Measurements from ENCODE around the gene B4GALT1.

B4GALT1 gene

GRCh38 chr9:33140401-33141360 lies 26.5 kb downstream of the B4GALT1 start:
- POLR2A ChIA-PET = interaction anchor here (0.9 to 1.0 kb wide), 2 partner anchors 11 to 27 kb away, joined by 3 read pairs; partner anchors contain the start of gene B4GALT1
- TF ChIP-seq NFRKB (IDR thresholded peaks at IDR 0.05) (no peak), ARNT (IDR thresholded peaks at IDR 0.05) (no peak)
- CTCF ChIA-PET = interaction anchor here (0.7 kb wide), 1 partner anchor 674 kb away, joined by 3 read pairs; no protein-coding TSS in a partner anchor

GRCh38 chr9:33139421-33140228 lies 27.5 kb downstream of the B4GALT1 start:
- TF ChIP-seq BHLHE40 (IDR thresholded peaks at IDR 0.05; ENCODE audit: borderline replicate concordance) (no peak), L3MBTL2 (conservative IDR thresholded peaks at IDR 0.05) (0 out of 2 replicates have a peak, but pooled peaks have one; percentile 35)
- ChIA-PET POLR2A (interaction anchor here (0.6 kb wide), 1 partner anchor 28 kb away, joined by 3 read pairs; the partner anchor contains the start of gene B4GALT1), CTCF (no interaction called here)
- peak; percentile 32 for DNase-seq (ENCODE audit: extremely low spot score)

More at GRCh38 chr9:33140401-33141360, 26.5 kb downstream of the B4GALT1 start:
- no peak for DNase-seq (ENCODE audit: extremely low spot score)

GRCh38 chr9:33138768-33139167 lies 28.4 kb downstream of the B4GALT1 start:
- no peak for DNase-seq (ENCODE audit: extremely low spot score)
- CTCF ChIA-PET = no interaction called here
- TF ChIP-seq HDGF (IDR thresholded peaks at IDR 0.05; ENCODE audit: borderline replicate concordance) (no peak), TARDBP (IDR thresholded peaks at IDR 0.05) (no peak), FOXM1 (IDR thresholded peaks at IDR 0.05; ENCODE audit: borderline replicate concordance) (no peak), ELF4 (IDR thresholded peaks at IDR 0.05) (no peak), BHLHE40 (IDR thresholded peaks at IDR 0.05; ENCODE audit: borderline replicate concordance) (no peak), LEF1 (IDR thresholded peaks at IDR 0.05; ENCODE audit: borderline replicate concordance) (no peak), ZNF384 (IDR thresholded peaks at IDR 0.05) (no peak), SUZ12 (IDR thresholded peaks at IDR 0.05) (no peak), FOXK2 (IDR thresholded peaks at IDR 0.05) (no peak), PKNOX1 (IDR thresholded peaks at IDR 0.05) (no peak), FOXA1 (IDR thresholded peaks at IDR 0.05) (no peak), ARNT (IDR thresholded peaks at IDR 0.05) (no peak), L3MBTL2 (conservative IDR thresholded peaks at IDR 0.05) (no peak), NFRKB (IDR thresholded peaks at IDR 0.05) (no peak), CTBP1 (IDR thresholded peaks at IDR 0.05; ENCODE audit: borderline replicate concordance) (no peak), SP1 (IDR thresholded peaks at IDR 0.05) (no peak)
- POLR2A ChIA-PET = no interaction called here

- DNase-seq (ENCODE audit: extremely low spot score) = no peak
- ChIA-PET POLR2A (no interaction called here), CTCF (no interaction called here)
- TF ChIP-seq NFRKB (IDR thresholded peaks at IDR 0.05) (no peak), LEF1 (IDR thresholded peaks at IDR 0.05; ENCODE audit: borderline replicate concordance) (no peak), BHLHE40 (IDR thresholded peaks at IDR 0.05; ENCODE audit: borderline replicate concordance) (no peak), TARDBP (IDR thresholded peaks at IDR 0.05) (no peak), ELF4 (IDR thresholded peaks at IDR 0.05) (no peak), PKNOX1 (IDR thresholded peaks at IDR 0.05) (no peak), SP1 (IDR thresholded peaks at IDR 0.05) (no peak), CTBP1 (IDR thresholded peaks at IDR 0.05; ENCODE audit: borderline replicate concordance) (no peak), ARNT (IDR thresholded peaks at IDR 0.05) (no peak), SUZ12 (IDR thresholded peaks at IDR 0.05) (no peak), FOXM1 (IDR thresholded peaks at IDR 0.05; ENCODE audit: borderline replicate concordance) (no peak), HDGF (IDR thresholded peaks at IDR 0.05; ENCODE audit: borderline replicate concordance) (no peak), FOXK2 (IDR thresholded peaks at IDR 0.05) (no peak)
These were observed 29.3 kb downstream of the B4GALT1 start for GRCh38 chr9:33137781-33138264.

GRCh38 chr9:33136721-33137670 lies 30.1 kb downstream of the B4GALT1 start:
- no peak for DNase-seq (ENCODE audit: extremely low spot score)
- ChIA-PET POLR2A (no interaction called here), CTCF (no interaction called here)
- no peak for TF ChIP-seq L3MBTL2 (conservative IDR thresholded peaks at IDR 0.05)
- no peak for TF ChIP-seq SP1 (IDR thresholded peaks at IDR 0.05)
- TF ChIP-seq LEF1 (IDR thresholded peaks at IDR 0.05; ENCODE audit: borderline replicate concordance) = no peak
- no peak for TF ChIP-seq ELF4 (IDR thresholded peaks at IDR 0.05)
- no peak for TF ChIP-seq ARNT (IDR thresholded peaks at IDR 0.05)
- TF ChIP-seq TARDBP (IDR thresholded peaks at IDR 0.05) = no peak
- TF ChIP-seq CTBP1 (IDR thresholded peaks at IDR 0.05; ENCODE audit: borderline replicate concordance) = no peak
- no peak for TF ChIP-seq HDGF (IDR thresholded peaks at IDR 0.05; ENCODE audit: borderline replicate concordance)
- TF ChIP-seq NFRKB (IDR thresholded peaks at IDR 0.05) = no peak
- TF ChIP-seq ZNF384 (IDR thresholded peaks at IDR 0.05) = no peak
- TF ChIP-seq FOXK2 (IDR thresholded peaks at IDR 0.05) = no peak
- no peak for TF ChIP-seq SUZ12 (IDR thresholded peaks at IDR 0.05)
- TF ChIP-seq FOXM1 (IDR thresholded peaks at IDR 0.05; ENCODE audit: borderline replicate concordance) = no peak

Measured in HEK293T (cell line).